HG02840 (cell line): ENCODE data around the gene OR5H2.
"Not testable (repeated sequence)": the region's sequence is repeated elsewhere in the genome, so short reads cannot be mapped to it uniquely, and the experiment has no call there.

Source experiments
- ATAC-seq: cut with Tn5 transposase; IDR thresholded peaks from one replicate; pipeline ENCODE4 v1.9.1; 2021; ENCODE audit warnings: mild to moderate bottlenecking, moderate library complexity, moderate number of reproducible peaks; ENCODE audit not compliant: unreplicated experiment, low FRiP score

The OR5H2 gene

GRCh38 chr3:98282205-98282604 is at the start of gene OR5H2:
Gene OR5H2, plus strand, starts transcription at chr3:98282505. Its CDS starts 398 bp downstream, at chr3:98282903.
- ATAC-seq, result no peak

DNA sequence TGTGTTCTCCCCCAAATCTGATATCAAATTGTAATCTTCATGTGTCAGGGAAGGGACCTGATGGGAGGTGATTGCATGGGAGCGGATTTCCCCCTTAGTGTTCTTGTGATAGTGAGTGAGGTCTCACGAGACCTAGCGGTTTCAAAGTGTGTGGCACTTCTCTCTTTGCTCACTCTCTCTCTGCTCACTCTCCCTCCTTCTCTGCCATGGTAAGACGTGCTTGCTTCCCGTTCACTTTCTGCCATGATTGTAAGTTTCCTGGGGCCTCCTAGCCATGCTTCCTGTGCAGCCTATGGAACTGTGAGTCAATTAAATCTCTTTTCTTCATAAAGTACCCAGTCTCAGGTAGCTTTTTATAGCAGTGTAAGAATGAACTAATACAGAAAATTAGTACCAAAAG is 48.8 kb upstream of the OR5H2 start:
- no peak for ATAC-seq

DNA sequence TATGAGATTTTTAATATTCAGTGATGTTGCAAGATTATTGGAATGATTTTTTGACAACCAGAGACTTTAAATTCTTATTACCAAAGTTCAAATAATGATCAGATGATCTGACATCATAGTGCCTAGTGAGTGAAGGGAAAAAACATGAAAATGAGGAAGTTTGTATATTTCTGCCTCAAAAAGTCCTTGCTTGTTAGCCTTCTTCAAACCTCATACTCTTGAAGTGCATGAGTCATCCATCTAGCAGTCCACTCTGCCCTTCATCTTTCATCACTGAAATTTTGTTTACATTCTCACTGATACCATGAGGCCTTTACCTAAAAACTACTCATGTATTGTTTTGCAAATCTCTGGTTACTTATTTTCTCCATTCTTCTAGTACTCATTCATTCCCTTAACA is 42.2 kb upstream of the OR5H2 start:
- ATAC-seq, result no peak

DNA sequence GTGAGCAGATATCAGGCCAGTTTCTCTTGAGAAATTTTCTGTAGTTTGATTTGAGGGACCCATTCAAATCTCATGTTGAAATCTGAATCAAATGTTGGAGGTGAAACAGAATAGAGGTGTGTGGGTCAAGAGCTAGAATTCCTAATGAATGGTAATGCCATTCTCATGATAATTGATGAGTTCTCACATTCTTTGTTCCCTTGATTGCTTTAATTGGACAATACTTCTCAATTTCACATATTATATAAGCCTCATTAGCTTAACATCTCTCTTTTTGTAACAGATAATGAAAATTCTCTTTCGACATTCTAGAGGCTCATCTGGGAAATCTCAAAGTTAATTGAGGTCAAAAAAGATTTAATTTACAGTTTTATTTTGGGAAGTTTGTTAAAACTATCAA is 40.1 kb upstream of the OR5H2 start:
- ATAC-seq, result no peak

DNA sequence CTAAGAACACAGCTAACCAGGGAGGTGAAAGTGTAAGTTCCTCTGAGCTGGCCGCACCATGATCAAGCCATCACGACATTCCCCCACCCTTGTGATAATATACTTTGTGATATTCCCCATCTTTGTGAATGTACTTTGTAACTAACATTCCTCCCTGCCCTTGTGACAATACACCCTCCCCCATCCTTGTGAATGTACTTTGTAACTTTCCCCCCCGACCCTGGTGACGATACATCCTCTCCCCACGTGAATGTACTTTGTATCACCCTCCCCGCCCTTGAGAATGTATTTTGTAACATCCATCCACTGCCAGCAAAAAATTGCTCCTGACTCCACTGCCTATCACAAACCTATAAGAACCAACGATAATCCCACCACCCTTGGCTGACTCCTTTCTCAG is 38.5 kb upstream of the OR5H2 start:
- no peak for ATAC-seq

- ATAC-seq, result no peak
Measured at GRCh38 chr3:98246142-98246541, 36.2 kb upstream of the OR5H2 start.

DNA sequence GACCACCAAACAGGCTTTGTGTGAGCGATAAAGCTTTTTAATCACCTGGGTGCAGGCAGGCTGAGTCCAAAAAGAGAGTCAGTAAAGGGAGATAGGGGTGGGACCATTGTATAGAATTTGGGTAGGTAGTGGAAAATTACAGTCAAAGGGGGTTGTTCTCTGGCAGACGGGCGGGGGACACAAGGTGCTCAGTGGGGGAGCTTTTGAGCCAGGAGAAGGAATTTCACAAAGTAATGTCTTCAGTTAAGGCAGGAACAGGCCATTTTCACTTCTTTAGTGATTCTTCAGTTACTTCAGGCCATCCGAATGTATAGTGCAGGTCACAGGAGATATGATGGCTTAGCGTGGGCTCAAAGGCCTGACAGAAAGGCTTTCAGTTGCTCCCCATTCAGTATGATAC is 26.3 kb upstream of the OR5H2 start:
- ATAC-seq, result not testable (repeated sequence)

DNA sequence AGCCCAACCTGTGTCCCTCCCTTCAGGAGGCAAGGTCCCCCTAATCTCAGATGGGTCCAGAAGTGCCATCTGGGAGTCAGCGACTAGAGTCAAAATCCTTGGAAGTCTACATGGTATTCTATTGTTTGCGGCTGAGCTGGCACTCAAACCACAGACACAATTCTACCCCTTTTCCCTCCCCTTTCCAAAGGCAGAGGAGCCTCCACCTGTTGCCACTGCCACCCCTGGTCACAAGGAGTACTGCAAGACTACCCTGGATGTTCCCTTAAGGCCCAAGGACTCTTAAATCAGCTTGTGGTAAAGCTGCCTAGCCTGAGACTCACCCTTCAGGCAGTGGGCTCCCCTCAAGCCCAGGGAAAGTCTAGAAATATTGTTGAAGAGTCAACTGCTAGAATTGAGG is 22.6 kb upstream of the OR5H2 start:
- ATAC-seq, result no peak

GRCh38 chr3:98262046-98262445 is 20.3 kb upstream of the OR5H2 start:
- ATAC-seq, result no peak

DNA sequence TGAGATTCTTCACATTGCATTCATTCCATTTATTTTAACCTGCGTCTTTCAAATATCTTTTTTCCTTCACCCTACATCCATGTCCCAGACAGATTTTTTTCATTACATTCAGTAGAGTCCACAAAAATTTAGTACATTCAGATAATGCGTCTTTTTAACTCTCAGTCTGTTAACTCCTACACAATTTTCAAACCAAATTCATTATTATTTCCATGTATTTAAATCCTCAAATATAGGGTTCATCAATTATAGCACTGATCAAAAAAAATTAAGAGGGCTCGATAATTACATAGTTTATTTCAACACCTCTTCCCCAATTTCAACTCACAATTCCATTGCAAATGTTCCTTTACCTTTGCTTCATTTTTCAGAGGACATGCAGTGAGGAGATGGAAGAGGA is 18.4 kb upstream of the OR5H2 start, which contains the start of gene OR5H6:
OR5H6 (plus strand) TSS at position 301 of the 400 bp plus-strand sequence; CDS start at position 390, 89 bp downstream.
- no peak for ATAC-seq

DNA sequence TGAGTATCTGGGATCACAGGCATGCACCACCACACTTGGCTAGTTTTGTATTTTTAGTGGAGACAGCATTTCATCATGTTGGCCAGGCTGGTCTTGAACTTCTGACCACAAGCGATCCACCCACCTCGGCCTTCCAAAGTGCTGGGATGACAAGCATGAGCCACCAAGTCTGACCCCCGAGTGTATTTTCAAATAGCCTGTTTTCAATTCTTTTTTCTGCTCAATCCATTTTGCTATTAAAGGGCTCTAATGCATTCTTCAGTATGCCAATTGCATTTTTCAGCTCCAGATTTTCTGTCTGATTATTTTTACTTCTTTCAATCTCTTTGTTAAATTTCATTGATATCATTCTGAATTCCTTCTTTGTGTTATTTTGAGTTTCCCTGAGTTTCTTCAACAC is 12.5 kb upstream of the OR5H2 start:
- ATAC-seq, result no peak

DNA sequence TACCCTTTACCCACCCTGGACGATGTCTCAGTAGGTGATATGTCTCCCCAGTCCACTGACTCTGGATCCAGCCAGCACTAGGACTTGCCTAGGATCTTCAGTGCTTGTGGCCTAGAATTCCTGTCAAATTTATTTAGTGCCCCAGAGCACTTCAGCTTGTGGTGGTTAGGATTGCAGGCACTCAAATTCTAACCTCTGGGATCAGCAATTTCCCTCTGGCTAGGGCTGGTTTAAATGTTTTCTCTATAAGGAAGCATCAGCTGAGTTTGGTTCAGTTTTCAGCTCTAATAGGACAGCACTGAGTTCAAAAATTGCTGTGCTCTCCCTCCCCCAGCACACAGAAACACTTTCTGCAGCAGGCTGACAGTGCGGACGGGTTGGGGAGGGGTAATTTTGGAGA is 10.2 kb upstream of the OR5H2 start:
- ATAC-seq, result no peak

GRCh38 chr3:98274914-98275313 is 7.4 kb upstream of the OR5H2 start:
- no peak for ATAC-seq

GRCh38 chr3:98290916-98291315 is 8.6 kb downstream of the OR5H2 start:
- no peak for ATAC-seq

GRCh38 chr3:98291332-98291957 is 9.1 kb downstream of the OR5H2 start:
- no peak for ATAC-seq

DNA sequence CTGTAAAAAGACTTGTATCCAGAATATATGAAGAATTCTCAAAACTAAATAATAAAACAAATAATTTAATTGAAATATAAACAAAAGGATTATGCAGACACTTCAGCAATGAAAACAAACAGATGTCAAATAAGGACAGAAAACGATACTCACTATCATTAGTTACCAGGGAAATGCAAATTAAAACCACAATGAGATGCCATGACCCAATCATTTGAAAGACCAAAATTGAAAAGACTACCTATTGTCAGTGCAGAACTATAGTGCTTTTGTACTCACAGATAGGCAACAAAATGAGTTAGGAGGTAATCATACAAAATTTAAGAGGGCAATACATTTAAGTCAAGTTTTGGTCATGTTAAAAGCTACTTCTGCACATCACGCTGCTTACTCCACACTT is 39.8 kb downstream of the OR5H2 start:
- no peak for ATAC-seq

- ATAC-seq, result no peak
Measured at GRCh38 chr3:98322686-98323085, 40.4 kb downstream of the OR5H2 start.

- no peak for ATAC-seq
Measured at GRCh38 chr3:98323425-98323824, 41.1 kb downstream of the OR5H2 start.

- ATAC-seq, result no peak
Measured at GRCh38 chr3:98325055-98325454, 42.8 kb downstream of the OR5H2 start.

DNA sequence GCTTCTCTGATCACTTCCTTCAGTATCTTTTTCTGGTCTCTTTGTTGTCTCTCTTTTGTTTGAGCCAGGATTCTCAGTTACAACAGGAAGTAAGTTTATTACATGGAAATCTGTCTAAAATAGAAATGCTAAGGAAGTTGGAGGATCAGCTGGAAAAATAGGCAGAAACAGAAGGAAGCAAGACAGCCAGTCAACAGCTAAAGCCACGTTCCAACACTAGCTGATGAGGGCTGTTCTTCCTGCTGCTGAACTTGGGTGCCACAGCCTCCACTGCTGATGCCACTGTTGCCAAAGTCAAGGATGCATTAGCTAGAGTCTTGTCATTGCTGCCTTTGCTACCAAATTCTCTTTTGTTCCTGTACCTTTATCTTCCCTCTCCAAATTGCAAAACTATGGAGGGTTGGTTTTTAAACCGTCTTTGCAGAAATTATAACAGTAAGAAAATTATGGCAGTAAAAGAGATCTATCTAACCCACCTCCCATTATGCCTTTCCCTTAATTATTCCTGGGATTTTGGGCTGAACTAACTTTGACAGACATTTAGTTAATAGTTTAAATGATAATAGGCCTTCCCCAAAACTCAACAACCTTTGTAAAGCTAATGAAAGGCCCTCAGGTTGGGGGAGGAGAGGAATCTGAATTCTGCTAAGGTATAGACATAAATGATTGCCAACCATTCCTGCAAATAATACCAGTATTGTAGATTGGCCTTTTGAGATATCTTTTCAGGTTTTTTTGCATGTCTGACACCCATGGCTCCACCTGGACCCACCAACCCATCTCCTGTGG is 44.0 kb downstream of the OR5H2 start:
- ATAC-seq, result no peak

- ATAC-seq, result no peak
Measured at GRCh38 chr3:98326945-98327344, 44.6 kb downstream of the OR5H2 start.

DNA sequence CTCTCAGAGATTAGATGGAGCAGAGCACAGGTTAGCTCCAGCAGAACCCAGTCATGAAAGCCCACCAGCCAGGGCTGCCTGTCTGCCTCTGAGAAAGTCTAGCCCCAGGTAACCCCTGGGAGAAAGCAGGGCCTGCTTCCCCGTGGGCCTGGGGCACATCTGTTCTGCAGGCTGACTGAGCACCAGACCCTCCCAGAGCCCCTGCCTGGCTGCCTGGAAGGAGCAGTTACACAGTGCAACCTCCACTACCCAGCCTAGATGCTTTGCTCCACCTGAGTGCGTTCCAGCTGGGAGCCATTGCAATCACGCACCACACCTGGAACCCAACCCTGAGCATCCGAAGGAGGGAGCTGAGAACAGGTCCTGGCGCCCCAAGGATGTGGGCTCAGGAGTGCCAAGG is 46.6 kb downstream of the OR5H2 start:
- ATAC-seq, result no peak
